Stomach (tissue), 4 donors: ENCODE measurements around the gene UNC80.

ENCODE experiments used
- POLR2A ChIP-seq, 4 donors: fragments of 450-650 bp; IDR thresholded peaks; one replicate each; pipeline ENCODE4 v1.6.1; 2016; ENCODE audit warnings: antibody characterized with exemption in 4 of 4, control low read depth in 2 of 4, mild to moderate bottlenecking in 1 of 4, moderate library complexity in 1 of 4
- TF ChIP-seq, protein P1 (sequence below), 7 experiments: fragments of 450-650 bp in 4 of 7; fragments of 200-600 bp in 3 of 7; sonication (generic) in 3 of 7; IDR thresholded peaks; one replicate each; pipeline ENCODE4 v1.5.1; 2016 to 2019; ENCODE audit warnings: antibody characterized with exemption in 7 of 7, control low read depth in 2 of 7, mild to moderate bottlenecking in 1 of 7

- TF ChIP-seq, protein P1, sequence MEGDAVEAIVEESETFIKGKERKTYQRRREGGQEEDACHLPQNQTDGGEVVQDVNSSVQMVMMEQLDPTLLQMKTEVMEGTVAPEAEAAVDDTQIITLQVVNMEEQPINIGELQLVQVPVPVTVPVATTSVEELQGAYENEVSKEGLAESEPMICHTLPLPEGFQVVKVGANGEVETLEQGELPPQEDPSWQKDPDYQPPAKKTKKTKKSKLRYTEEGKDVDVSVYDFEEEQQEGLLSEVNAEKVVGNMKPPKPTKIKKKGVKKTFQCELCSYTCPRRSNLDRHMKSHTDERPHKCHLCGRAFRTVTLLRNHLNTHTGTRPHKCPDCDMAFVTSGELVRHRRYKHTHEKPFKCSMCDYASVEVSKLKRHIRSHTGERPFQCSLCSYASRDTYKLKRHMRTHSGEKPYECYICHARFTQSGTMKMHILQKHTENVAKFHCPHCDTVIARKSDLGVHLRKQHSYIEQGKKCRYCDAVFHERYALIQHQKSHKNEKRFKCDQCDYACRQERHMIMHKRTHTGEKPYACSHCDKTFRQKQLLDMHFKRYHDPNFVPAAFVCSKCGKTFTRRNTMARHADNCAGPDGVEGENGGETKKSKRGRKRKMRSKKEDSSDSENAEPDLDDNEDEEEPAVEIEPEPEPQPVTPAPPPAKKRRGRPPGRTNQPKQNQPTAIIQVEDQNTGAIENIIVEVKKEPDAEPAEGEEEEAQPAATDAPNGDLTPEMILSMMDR (IDR thresholded peaks at IDR 0.05) = no peak
- no peak for TF ChIP-seq POLR2A (IDR thresholded peaks at IDR 0.05)
These were observed 51.9 kb downstream of the UNC80 start for GRCh38 chr2:209823484-209823883.
